ENCODE data around the gene PRKAA2.

PRKAA2 gene

GRCh38 chr1:56713112-56713511 lies 68.0 kb downstream of the PRKAA2 start:
- DNase-seq (ENCODE audit: low read depth) = no peak

- peak; percentile 2 for DNase-seq (ENCODE audit: low read depth)
Observed at GRCh38 chr1:56715156-56715555, 70.0 kb downstream of the PRKAA2 start.

- DNase-seq (ENCODE audit: low read depth) = no peak
Observed at GRCh38 chr1:56719171-56719570, 74.1 kb downstream of the PRKAA2 start.

GRCh38 chr1:56726706-56727105 lies 81.6 kb downstream of the PRKAA2 start:
- no peak for DNase-seq (ENCODE audit: low read depth)

DNA sequence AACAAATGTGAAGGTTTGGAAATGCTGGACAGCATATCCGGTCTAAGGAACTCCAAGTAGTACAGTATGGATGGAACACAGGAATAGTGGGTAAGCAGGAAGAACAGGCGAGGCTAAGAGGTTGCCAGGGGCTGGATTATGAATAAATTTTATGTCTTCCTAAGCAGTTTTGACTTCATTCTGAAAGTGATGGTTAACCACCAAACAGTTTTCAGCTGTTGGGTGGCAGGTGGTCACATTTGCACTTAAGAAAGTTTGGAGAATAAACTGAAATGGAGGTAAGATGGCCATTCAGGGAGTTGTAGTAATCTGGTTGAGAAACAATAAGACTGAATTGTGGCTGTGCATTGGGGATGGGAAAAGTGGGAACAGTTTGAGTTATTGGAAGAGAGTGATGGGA lies 83.8 kb downstream of the PRKAA2 start:
- no peak for DNase-seq (ENCODE audit: low read depth)

GRCh38 chr1:56745231-56745630 lies 100.1 kb downstream of the PRKAA2 start:
- no peak for DNase-seq (ENCODE audit: low read depth)

DNA sequence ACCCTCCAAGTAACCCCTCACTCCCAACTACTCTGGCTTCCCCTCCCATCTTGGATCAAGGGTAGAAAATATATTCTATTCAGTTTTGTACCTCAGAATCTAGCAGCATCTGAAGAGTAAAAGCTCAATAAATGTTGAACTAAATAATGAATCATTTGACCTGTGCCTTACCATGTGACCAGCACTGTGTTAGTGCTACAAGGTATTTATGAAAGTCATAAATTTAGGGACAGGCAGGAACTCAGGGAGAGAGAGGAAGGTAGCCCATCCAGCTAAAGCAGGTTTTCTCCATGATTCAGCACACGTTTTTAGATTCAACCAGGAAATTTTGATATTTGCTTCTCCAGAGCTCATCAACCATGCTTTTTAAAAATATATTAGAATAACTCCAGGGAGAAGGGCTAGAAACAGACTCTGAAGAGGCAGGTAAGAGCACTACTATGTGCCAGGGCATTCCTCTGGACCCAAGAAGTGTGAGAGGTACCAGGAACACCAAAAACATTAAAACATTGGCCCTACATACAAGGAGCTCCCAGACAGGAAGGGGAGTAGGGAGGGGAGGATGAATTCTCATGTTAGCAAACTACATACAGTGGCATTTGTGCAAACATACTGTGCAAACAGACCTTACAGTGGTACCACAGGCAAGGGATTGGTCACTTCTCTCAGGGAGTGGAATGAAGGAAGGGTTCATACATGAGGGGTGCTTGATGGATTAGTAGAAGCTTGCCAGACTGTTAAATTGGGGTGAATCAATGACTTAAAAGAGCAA lies 109.8 kb downstream of the PRKAA2 start:
- no peak for DNase-seq (ENCODE audit: low read depth)

DNA sequence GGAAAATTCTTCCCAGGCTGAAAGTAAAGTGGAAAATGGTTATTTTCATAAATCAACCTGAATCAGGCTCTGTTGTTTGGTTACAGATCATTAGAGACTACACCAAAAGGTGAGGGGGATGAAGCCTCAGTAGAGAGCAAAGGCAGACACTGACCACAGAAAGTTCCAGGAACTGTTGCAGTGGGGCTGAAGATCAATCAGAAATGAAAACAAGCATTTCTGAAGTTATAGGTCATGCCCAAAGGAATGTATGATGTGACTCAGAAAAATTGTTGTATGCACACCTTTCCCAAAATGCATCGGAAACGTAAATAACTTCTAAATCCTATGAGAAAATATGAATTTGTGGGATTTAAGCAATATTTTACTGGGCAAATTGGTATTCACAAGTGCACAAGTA lies 110.8 kb downstream of the PRKAA2 start:
- no peak for DNase-seq (ENCODE audit: low read depth)

GRCh38 chr1:56758135-56758534 lies 113.0 kb downstream of the PRKAA2 start:
- no peak for DNase-seq (ENCODE audit: low read depth)

- DNase-seq (ENCODE audit: low read depth) = no peak
Observed at GRCh38 chr1:56758794-56759193, 113.7 kb downstream of the PRKAA2 start.
